OCI-LY7 (cell line): ENCODE measurements around the gene CCIN. TPM values are rescaled to one million over a fixed set of nuclear protein-coding genes. Genes with fewer than 3 reads are reported as not detected.

Experiments used
- BruUV-seq: library from RNA; stranded (reverse); fragments of 400-500 nt; replicated peaks from 2 replicates; lab custom pipeline; 2021; lab: Mats Ljungman, UMichigan
- CTCF ChIA-PET: fragments of 300-600 bp; sonication (Branson Sonifier 250); formaldehyde crosslinking; loops from one replicate; lab custom pipeline; 2022; ENCODE audit warnings: antibody characterized with exemption; ENCODE audit not compliant: unreplicated experiment; lab: Charles Lee
- POLR2A ChIA-PET: fragments of 300-600 bp; sonication (Branson Sonifier 250); formaldehyde crosslinking; loops from one replicate; lab custom pipeline; 2022; ENCODE audit warnings: antibody characterized with exemption; lab: Charles Lee
- DNase-seq: peaks from one replicate; pipeline ENCODE4 v3.0.0-alpha.2; 2015; ENCODE audit warnings: low spot score
- H2AFZ ChIP-seq: fragments of 200-600 bp; sonication (generic), shearing (Covaris generic); 2 replicates; pipeline ENCODE4 v1.6.1; 2014; ENCODE audit warnings: mild to moderate bottlenecking, antibody characterized with exemption, low read length, moderate library complexity
- H3K27ac ChIP-seq: fragments of 200-600 bp; sonication (generic); 2 replicates; pipeline ENCODE4 v1.5.1; 2014; ENCODE audit warnings: mixed run types, low read depth, mild to moderate bottlenecking, moderate library complexity, low read length, inconsistent platforms; ENCODE audit not compliant: poor library complexity, severe bottlenecking
- H3K36me3 ChIP-seq: fragments of 200-600 bp; sonication (generic); 2 replicates; pipeline ENCODE4 v1.6.1; 2014; ENCODE audit warnings: mild to moderate bottlenecking, antibody characterized with exemption, low read length, moderate library complexity, mixed read lengths; ENCODE audit not compliant: insufficient read depth
- H3K4me1 ChIP-seq: fragments of 200-600 bp; sonication (generic); 2 replicates; pipeline ENCODE4 v1.5.1; 2014; ENCODE audit warnings: mild to moderate bottlenecking, low read length; ENCODE audit not compliant: insufficient read depth, poor library complexity, severe bottlenecking
- H3K4me2 ChIP-seq: fragments of 200-600 bp; sonication (generic); 2 replicates; pipeline ENCODE4 v1.6.1; 2014; ENCODE audit warnings: mild to moderate bottlenecking, low read length
- H3K4me3 ChIP-seq: fragments of 200-600 bp; sonication (generic); 2 replicates; pipeline ENCODE4 v1.5.1; 2014; ENCODE audit warnings: mild to moderate bottlenecking, low read depth, low read length; ENCODE audit not compliant: poor library complexity, severe bottlenecking
- H3K79me2 ChIP-seq: fragments of 200-600 bp; sonication (generic); 2 replicates; pipeline ENCODE4 v1.6.1; 2016; ENCODE audit warnings: low read depth, mild to moderate bottlenecking, low read length, moderate library complexity, mixed read lengths; ENCODE audit not compliant: insufficient read depth
- H3K9me2 ChIP-seq: fragments of 200-600 bp; sonication (generic); 2 replicates; pipeline ENCODE4 v1.6.1; 2016; ENCODE audit warnings: mild to moderate bottlenecking, low read length, mixed read lengths; ENCODE audit not compliant: insufficient read depth
- H3K9me3 ChIP-seq: fragments of 200-600 bp; sonication (generic); 2 replicates; pipeline ENCODE4 v1.6.1; 2014; ENCODE audit warnings: mild to moderate bottlenecking, mixed run types, low read length, mixed read lengths
- H4K20me1 ChIP-seq: fragments of 200-600 bp; sonication (generic); 2 replicates; pipeline ENCODE4 v1.6.1; 2014; ENCODE audit warnings: mild to moderate bottlenecking, antibody characterized with exemption, low read length, moderate library complexity, mixed read lengths; ENCODE audit not compliant: insufficient read depth
- CTCF ChIP-seq: fragments of 200-600 bp; sonication (generic); conservative IDR thresholded peaks from 2 replicates; pipeline ENCODE4 v1.5.1; 2014; ENCODE audit warnings: mild to moderate bottlenecking, antibody characterized with exemption, low read length, moderate library complexity, mixed read lengths
- EZH2phosphoT487 ChIP-seq: fragments of 200-600 bp; sonication (generic); IDR thresholded peaks from 2 replicates; pipeline ENCODE4 v1.6.1; 2018; ENCODE audit warnings: low read depth, borderline replicate concordance, mild to moderate bottlenecking, mixed run types, antibody characterized with exemption, low read length, moderate library complexity, mixed read lengths
- intact Hi-C: fragments of 100-400 bp; cut with micrococcal nuclease; formaldehyde crosslinking; loops from one replicate; pipeline ENCODE4 v1.10.0; 2022; ENCODE audit not compliant: unreplicated experiment
- total RNA-seq, 2 experiments: library from RNA; depleted of rRNA in 1 of 2; stranded (reverse); fragments of >200 nt in 1 of 2; shearing (Covaris generic) in 1 of 2; gene quantifications; 2 replicates each; pipeline ENCODE4 v1.2.3, GENCODE V29; 2014 to 2022

Gene CCIN
- total RNA-seq, 2 experiments from 2014 or later: not detected

DNA sequence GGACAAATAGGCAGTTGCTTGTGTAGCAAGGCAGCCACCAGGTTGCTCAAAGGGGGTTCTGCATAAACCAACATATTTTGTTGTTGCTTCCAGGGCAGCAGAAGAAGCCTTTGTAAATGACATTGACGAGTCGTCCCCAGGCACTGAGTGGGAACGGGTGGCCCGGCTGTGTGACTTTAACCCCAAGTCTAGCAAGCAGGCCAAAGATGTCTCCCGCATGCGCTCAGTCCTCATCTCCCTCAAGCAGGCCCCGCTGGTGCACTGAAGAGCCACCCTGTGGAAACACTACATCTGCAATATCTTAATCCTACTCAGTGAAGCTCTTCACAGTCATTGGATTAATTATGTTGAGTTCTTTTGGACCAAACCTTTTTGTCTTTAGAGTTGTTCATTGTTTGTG is 42.3 kb downstream of the CCIN start:
- H3K79me2 ChIP-seq: peaks cover 14% of the 10 kb centered on the region; the same call in 1 of the 2 replicates

DNA sequence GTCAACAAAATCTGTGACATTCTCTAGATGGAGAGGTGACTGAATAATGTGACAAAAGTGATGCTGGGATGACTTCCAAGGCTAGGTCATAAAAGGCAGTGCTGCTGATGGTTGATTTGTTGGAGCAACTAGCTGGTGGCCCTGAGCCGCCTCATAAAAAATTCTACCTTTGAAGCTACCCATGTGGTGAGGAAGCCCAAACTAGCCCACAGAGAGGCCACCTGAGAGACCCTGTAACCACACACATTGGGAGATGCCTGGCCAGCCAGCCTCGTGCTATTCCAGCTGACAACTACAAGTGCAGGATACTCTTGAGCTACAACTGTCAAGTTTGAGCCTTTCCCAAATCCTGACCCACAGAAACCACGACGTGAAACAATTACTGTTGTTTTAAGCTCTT is 44.2 kb downstream of the CCIN start:
- H3K36me3 ChIP-seq: peaks cover 95% of the 10 kb centered on the region
- DNase-seq: no peak
- H3K9me2 ChIP-seq: no peaks in the 10 kb centered on the region
- no TSS peak for BruUV-seq
- H3K79me2 ChIP-seq: peaks cover 5% of the 10 kb centered on the region; the same call in 1 of the 2 replicates
- CTCF ChIA-PET: no interaction called here
- H3K27ac ChIP-seq: no peak overlapping the region
- H3K9me3 ChIP-seq: no peaks in the 10 kb centered on the region
- peaks cover 6% of the 10 kb centered on the region; the same call in 1 of the 2 replicates for H4K20me1 ChIP-seq
- H2AFZ ChIP-seq: no peak overlapping the region
- TF ChIP-seq EZH2phosphoT487 (no peak), CTCF (no peak)
- POLR2A ChIA-PET: interaction anchor here (0.9 to 1.3 kb wide), 2 partner anchors 11 to 23 kb away, joined by 3 to 9 read pairs; no protein-coding TSS in a partner anchor
- intact Hi-C loops: no loop called here
- no peak overlapping the region for H3K4me3 ChIP-seq
- H3K4me2 ChIP-seq: no peak overlapping the region
- no peaks in the 10 kb centered on the region for H3K4me1 ChIP-seq

More for the DNA sequence above, 42.3 kb downstream of the CCIN start:
- Histone ChIP-seq H4K20me1 (peaks cover 6% of the 10 kb centered on the region; the same call in 1 of the 2 replicates), H3K4me2 (no peak overlapping the region), H3K27ac (no peak overlapping the region), H3K4me3 (no peak overlapping the region), H3K9me2 (no peaks in the 10 kb centered on the region), H3K36me3 (peaks cover 97% of the 10 kb centered on the region), H3K4me1 (no peaks in the 10 kb centered on the region), H2AFZ (no peak overlapping the region), H3K9me3 (no peaks in the 10 kb centered on the region)
- TF ChIP-seq CTCF (no peak), EZH2phosphoT487 (no peak)
- ChIA-PET POLR2A (no interaction called here), CTCF (no interaction called here)
- intact Hi-C loops: no loop called here
- no peak for DNase-seq
- BruUV-seq: no TSS peak

GRCh38 chr9:36213989-36214388 is 44.8 kb downstream of the CCIN start:
- no peak overlapping the region for H3K4me3 ChIP-seq
- no peak overlapping the region for H3K27ac ChIP-seq
- H4K20me1 ChIP-seq: peaks cover 6% of the 10 kb centered on the region; the same call in 1 of the 2 replicates
- no peak overlapping the region for H3K4me2 ChIP-seq
- no peaks in the 10 kb centered on the region for H3K9me3 ChIP-seq
- no peaks in the 10 kb centered on the region for H3K9me2 ChIP-seq
- ChIA-PET CTCF (no interaction called here), POLR2A (interaction anchor here (1.3 kb wide), 1 partner anchor 12 kb away, joined by 9 read pairs; no protein-coding TSS in a partner anchor)
- H3K36me3 ChIP-seq: peaks cover 95% of the 10 kb centered on the region
- intact Hi-C loops: no loop called here
- no peak overlapping the region for H2AFZ ChIP-seq
- BruUV-seq: no TSS peak
- no peaks in the 10 kb centered on the region; the same call in 1 of the 2 replicates for H3K79me2 ChIP-seq
- TF ChIP-seq CTCF: no peak
- TF ChIP-seq EZH2phosphoT487: no peak
- DNase-seq: no peak
- H3K4me1 ChIP-seq: no peaks in the 10 kb centered on the region
